HG03439 (cell line): ENCODE data around the gene SIDT2.
"Not testable (repeated sequence)": the region's sequence is repeated elsewhere in the genome, so short reads cannot be mapped to it uniquely, and the experiment has no call there.

Source experiments
- ATAC-seq: cut with Tn5 transposase; IDR thresholded peaks from one replicate; pipeline ENCODE4 v1.9.1; 2021; ENCODE audit warnings: mild to moderate bottlenecking, moderate library complexity; ENCODE audit not compliant: unreplicated experiment

Gene SIDT2

GRCh38 chr11:117178210-117179034 lies at the start of gene SIDT2:
SIDT2 (plus strand) TSS chr11:117178743; CDS start chr11:117179264, 521 bp downstream.
- peak; percentile 85 for ATAC-seq

GRCh38 chr11:117130396-117130795 lies 48.1 kb upstream of the SIDT2 start:
- not testable (repeated sequence) for ATAC-seq

GRCh38 chr11:117130879-117131278 lies 47.7 kb upstream of the SIDT2 start:
- no peak for ATAC-seq

GRCh38 chr11:117134431-117134830 lies 44.1 kb upstream of the SIDT2 start:
- ATAC-seq: no peak

GRCh38 chr11:117134979-117135378 lies 43.6 kb upstream of the SIDT2 start:
- ATAC-seq: not testable (repeated sequence)

- not testable (repeated sequence) for ATAC-seq
Measured at GRCh38 chr11:117137223-117138086, 41.1 kb upstream of the SIDT2 start.

GRCh38 chr11:117143390-117143789 lies 35.2 kb upstream of the SIDT2 start:
- ATAC-seq: peak; percentile 7

GRCh38 chr11:117143871-117144476 lies 34.6 kb upstream of the SIDT2 start, which contains the start of gene PAFAH1B2:
PAFAH1B2 (plus strand) TSS chr11:117144287; CDS start chr11:117152448, 8,161 bp downstream.
- peak; percentile 97 for ATAC-seq

GRCh38 chr11:117144477-117145392 lies 33.8 kb upstream of the SIDT2 start:
- peak; percentile 55 for ATAC-seq

- ATAC-seq: no peak
Measured at GRCh38 chr11:117145393-117145761, 33.2 kb upstream of the SIDT2 start.

GRCh38 chr11:117146521-117146920 lies 32.0 kb upstream of the SIDT2 start:
- no peak for ATAC-seq

- no peak for ATAC-seq
Measured at GRCh38 chr11:117152066-117152465, 26.5 kb upstream of the SIDT2 start.

- no peak for ATAC-seq
Measured at GRCh38 chr11:117154468-117154867, 24.1 kb upstream of the SIDT2 start.

- ATAC-seq: no peak
Measured at GRCh38 chr11:117157507-117157906, 21.0 kb upstream of the SIDT2 start.

- no peak for ATAC-seq
Measured at GRCh38 chr11:117159892-117160291, 18.7 kb upstream of the SIDT2 start.

GRCh38 chr11:117160826-117161225 lies 17.7 kb upstream of the SIDT2 start:
- no peak for ATAC-seq

GRCh38 chr11:117166491-117166890 lies 12.1 kb upstream of the SIDT2 start:
- ATAC-seq: no peak

- ATAC-seq: no peak
Measured at GRCh38 chr11:117169736-117170135, 8.8 kb upstream of the SIDT2 start.

- ATAC-seq: no peak
Measured at GRCh38 chr11:117170210-117170609, 8.3 kb upstream of the SIDT2 start.

- ATAC-seq: no peak
Measured at GRCh38 chr11:117171007-117171403, 7.5 kb upstream of the SIDT2 start.
